DND-41 (cell line): ENCODE measurements around the gene CFLAR.

Experiments used
- ATAC-seq: fragments of 200-7000 bp; cut with Tn5 transposase; 3 replicates; pipeline ENCODE4 v1.9.1; 2021; ENCODE audit warnings: low read depth; ENCODE audit not compliant: insufficient read depth
- DNase-seq: peaks from one replicate; pipeline ENCODE4 v3.0.0-alpha.2; 2020
- H2AFZ ChIP-seq: 2 replicates; pipeline ENCODE4 v1.6.0; 2012; ENCODE audit warnings: low read depth, low read length
- H3K27ac ChIP-seq: 2 replicates; pipeline ENCODE4 v1.5.1; 2012; ENCODE audit warnings: low read length, inconsistent platforms
- H3K27me3 ChIP-seq: fragments of 200-600 bp; sonication (generic); 2 replicates; pipeline ENCODE4 v1.6.0; 2012; ENCODE audit warnings: low read length, mild to moderate bottlenecking, inconsistent platforms; ENCODE audit not compliant: insufficient read depth, poor library complexity
- H3K36me3 ChIP-seq: 2 replicates; pipeline ENCODE4 v1.5.1; 2012; ENCODE audit warnings: low read length, inconsistent platforms; ENCODE audit not compliant: insufficient read depth
- H3K4me1 ChIP-seq: 2 replicates; pipeline ENCODE4 v1.5.1; 2012; ENCODE audit warnings: mild to moderate bottlenecking, low read length; ENCODE audit not compliant: insufficient read depth
- H3K4me2 ChIP-seq: 2 replicates; pipeline ENCODE4 v1.6.0; 2012; ENCODE audit warnings: mild to moderate bottlenecking, moderate library complexity, low read length, inconsistent platforms; ENCODE audit not compliant: insufficient read depth
- H3K4me3 ChIP-seq, 2 experiments: fragments of 200-600 bp in 1 of 2; shearing (Covaris generic) in 1 of 2; 2 replicates each; pipeline ENCODE4 v1.5.1; 2012 to 2016; ENCODE audit warnings: inconsistent platforms in 2 of 2, low read length in 2 of 2, mild to moderate bottlenecking in 2 of 2, low read depth in 1 of 2, moderate library complexity in 1 of 2
- H3K79me2 ChIP-seq: 2 replicates; pipeline ENCODE4 v1.6.0; 2012; ENCODE audit warnings: low read length, inconsistent platforms; ENCODE audit not compliant: insufficient read depth
- H3K9ac ChIP-seq: 2 replicates; pipeline ENCODE4 v1.6.0; 2012; ENCODE audit warnings: low read depth, mild to moderate bottlenecking, inconsistent platforms, low read length, moderate library complexity
- H3K9me3 ChIP-seq: 2 replicates; pipeline ENCODE4 v1.5.1; 2012; ENCODE audit warnings: low read length, moderate library complexity, mild to moderate bottlenecking, inconsistent platforms; ENCODE audit not compliant: insufficient read depth, severe bottlenecking
- H4K20me1 ChIP-seq: 2 replicates; pipeline ENCODE4 v1.6.0; 2012; ENCODE audit warnings: low read length; ENCODE audit not compliant: insufficient read depth
- EZH2 ChIP-seq: IDR thresholded peaks from 3 replicates; pipeline ENCODE4 v1.6.1; 2012; ENCODE audit warnings: borderline replicate concordance, low read depth, mild to moderate bottlenecking, moderate library complexity, low read length, inconsistent platforms; ENCODE audit not compliant: severe bottlenecking
- TF ChIP-seq, protein P1 (sequence below): IDR thresholded peaks from 2 replicates; pipeline ENCODE4 v1.5.1; 2012; ENCODE audit warnings: borderline replicate concordance, low read length, moderate library complexity, mild to moderate bottlenecking; ENCODE audit not compliant: poor library complexity, severe bottlenecking; ENCODE audit errors: extremely low read depth

CFLAR gene

DNA sequence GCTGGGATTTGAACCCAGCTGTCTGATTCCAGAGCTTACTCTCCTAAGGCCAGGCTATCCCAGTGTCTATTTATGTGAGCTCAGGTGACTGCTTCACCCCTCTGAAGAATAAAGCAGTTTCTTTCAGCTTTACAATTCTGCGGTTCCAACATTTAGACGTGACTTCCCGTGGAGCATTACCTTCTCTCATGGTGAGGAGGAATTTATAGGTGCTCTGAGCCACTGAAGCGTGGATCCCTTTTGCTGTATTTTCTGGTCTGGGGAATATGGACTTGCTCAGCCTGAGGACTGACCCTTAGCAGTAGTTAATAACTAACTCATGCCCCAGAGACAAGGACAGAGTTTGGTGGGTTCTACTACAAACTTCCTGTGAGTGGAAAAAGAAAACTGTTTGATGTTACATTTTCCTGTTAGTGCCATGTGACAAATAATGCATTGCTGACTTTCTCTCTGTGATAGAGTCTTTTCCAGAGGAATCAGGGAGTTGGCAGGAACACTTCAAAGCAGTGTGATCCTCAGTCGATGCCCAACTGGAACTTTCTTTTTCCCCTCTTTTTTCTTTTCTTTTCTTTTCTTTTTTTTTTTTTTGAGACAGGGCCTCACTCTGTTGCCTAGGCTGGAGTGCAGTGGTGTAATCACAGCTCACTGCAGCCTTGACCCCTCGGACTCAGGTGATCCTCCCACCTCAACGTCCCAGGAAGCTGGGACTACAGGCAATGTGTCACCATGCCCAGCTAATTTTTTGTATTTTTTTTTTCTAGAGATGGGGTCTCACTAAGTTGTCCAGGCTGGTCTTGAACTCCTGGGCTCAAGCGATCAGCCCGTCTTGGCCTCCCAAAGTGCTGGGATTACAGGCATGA lies 88.9 kb downstream of the CFLAR start:
- Histone ChIP-seq H3K27me3 (no peaks in the 10 kb centered on the region), H2AFZ (no peak overlapping the region), H3K79me2 (no peaks in the 10 kb centered on the region), H3K9ac (no peak overlapping the region), H3K4me1 (0 out of 2 replicates have a peak, but pooled peaks cover 2% of the 10 kb centered on the region), H3K4me2 (no peak overlapping the region), H4K20me1 (no peaks in the 10 kb centered on the region), H3K27ac (no peak overlapping the region), H3K9me3 (no peaks in the 10 kb centered on the region), H3K36me3 (peaks cover 4% of the 10 kb centered on the region), H3K4me3 (no peak overlapping the region)
- ATAC-seq (no peak), DNase-seq (no peak)
- TF ChIP-seq, protein P1, sequence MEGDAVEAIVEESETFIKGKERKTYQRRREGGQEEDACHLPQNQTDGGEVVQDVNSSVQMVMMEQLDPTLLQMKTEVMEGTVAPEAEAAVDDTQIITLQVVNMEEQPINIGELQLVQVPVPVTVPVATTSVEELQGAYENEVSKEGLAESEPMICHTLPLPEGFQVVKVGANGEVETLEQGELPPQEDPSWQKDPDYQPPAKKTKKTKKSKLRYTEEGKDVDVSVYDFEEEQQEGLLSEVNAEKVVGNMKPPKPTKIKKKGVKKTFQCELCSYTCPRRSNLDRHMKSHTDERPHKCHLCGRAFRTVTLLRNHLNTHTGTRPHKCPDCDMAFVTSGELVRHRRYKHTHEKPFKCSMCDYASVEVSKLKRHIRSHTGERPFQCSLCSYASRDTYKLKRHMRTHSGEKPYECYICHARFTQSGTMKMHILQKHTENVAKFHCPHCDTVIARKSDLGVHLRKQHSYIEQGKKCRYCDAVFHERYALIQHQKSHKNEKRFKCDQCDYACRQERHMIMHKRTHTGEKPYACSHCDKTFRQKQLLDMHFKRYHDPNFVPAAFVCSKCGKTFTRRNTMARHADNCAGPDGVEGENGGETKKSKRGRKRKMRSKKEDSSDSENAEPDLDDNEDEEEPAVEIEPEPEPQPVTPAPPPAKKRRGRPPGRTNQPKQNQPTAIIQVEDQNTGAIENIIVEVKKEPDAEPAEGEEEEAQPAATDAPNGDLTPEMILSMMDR: no peak
- TF ChIP-seq EZH2: no peak

DNA sequence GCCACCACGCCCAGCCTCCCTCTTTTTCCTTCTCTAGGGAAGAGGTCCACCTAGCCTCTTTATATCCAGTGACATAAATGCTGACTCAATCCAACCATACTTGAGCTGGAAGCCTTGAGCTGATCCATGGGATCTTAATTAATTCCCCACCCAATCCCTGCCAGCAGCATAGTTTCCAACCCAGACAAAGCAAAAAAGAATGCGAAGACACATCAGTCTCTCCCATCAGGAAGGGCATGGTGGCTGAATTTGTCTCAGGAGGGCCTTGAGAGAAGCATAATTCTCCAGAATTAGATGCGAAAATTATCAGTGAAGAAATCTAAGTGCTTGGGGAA lies 89.5 kb downstream of the CFLAR start:
- TF ChIP-seq EZH2: no peak
- TF ChIP-seq, protein P1: no peak
- H3K79me2 ChIP-seq: no peaks in the 10 kb centered on the region
- no peak for ATAC-seq

DNA sequence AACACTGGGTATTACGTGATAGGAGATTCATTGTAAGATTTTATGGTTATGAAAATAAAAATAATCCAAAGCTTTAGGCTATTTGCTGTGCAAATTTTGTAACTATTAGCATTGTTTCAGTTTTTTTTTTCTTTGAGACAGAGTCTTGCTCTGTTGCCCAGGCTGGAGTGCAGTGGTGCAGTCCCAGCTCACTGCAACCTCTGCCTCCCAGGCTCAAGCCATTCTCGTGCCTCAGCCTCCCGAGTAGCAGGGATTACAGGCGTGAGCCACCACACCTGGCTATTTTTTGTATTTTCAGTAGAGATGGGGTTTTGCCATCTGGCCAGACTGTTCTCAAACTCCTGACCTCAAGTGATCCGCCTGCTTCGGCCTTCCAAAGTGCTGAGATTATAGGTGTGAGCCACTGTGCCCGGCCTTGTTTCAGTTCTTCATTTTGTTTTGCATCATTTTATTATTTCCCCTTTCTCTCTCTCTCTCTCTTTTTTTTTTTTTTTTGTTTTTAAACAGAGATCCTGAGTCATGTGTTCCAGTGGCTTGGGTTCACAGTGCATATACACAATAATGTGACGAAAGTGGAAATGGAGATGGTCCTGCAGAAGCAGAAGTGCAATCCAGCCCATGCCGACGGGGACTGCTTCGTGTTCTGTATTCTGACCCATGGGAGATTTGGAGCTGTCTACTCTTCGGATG lies 92.7 kb downstream of the CFLAR start:
- H3K27ac ChIP-seq: no peak overlapping the region
- no peak for DNase-seq
- no peaks in the 10 kb centered on the region for H3K79me2 ChIP-seq
- H2AFZ ChIP-seq: no peak overlapping the region
- H3K36me3 ChIP-seq: peaks cover 4% of the 10 kb centered on the region; the same call in 1 of the 2 replicates
- H3K4me2 ChIP-seq: no peak overlapping the region
- H3K4me3 ChIP-seq: no peak overlapping the region
- ATAC-seq: no peak
- TF ChIP-seq, protein P1: no peak
- H3K27me3 ChIP-seq: no peaks in the 10 kb centered on the region
- H3K9ac ChIP-seq: no peak overlapping the region
- H4K20me1 ChIP-seq: no peaks in the 10 kb centered on the region
- H3K9me3 ChIP-seq: no peaks in the 10 kb centered on the region
- H3K4me1 ChIP-seq: 0 out of 2 replicates have a peak, but pooled peaks cover 2% of the 10 kb centered on the region

More for the DNA sequence above, 89.5 kb downstream of the CFLAR start:
- Histone ChIP-seq H3K27me3 (no peaks in the 10 kb centered on the region), H3K4me1 (0 out of 2 replicates have a peak, but pooled peaks cover 2% of the 10 kb centered on the region), H4K20me1 (no peaks in the 10 kb centered on the region), H3K9me3 (no peaks in the 10 kb centered on the region), H3K4me3 (no peak overlapping the region), H3K9ac (no peak overlapping the region), H2AFZ (no peak overlapping the region), H3K36me3 (peaks cover 4% of the 10 kb centered on the region), H3K4me2 (no peak overlapping the region), H3K27ac (no peak overlapping the region)
- DNase-seq: no peak
